ENCODE data around the gene EGF.

- no peak for TF ChIP-seq CTCF (conservative IDR thresholded peaks at IDR 0.05)
- no peak for TF ChIP-seq ZFX (IDR thresholded peaks at IDR 0.05)
Measured at GRCh38 chr4:109947918-109948317, 35.2 kb downstream of the EGF start.

Measured in C4-2B (cell line).